Activated naive CD8-positive, alpha-beta T cell treated with anti-CD3 and anti-CD28 coated beads, Interleukin-2, amount 10 ng/mL, durations not matched to agents 7 days and 5 days (primary cell): ENCODE data around the gene CCDC134. TPM values are rescaled to one million over a fixed set of nuclear protein-coding genes. Genes with fewer than 3 reads are reported as not detected.

ENCODE experiments used
- ATAC-seq: fragments of 150-1000 bp; cut with Tn5 transposase; one replicate; pipeline ENCODE4 v1.10.0; 2021; ENCODE audit warnings: low read depth, moderate library complexity
- POLR2A ChIA-PET: fragments of 350-600 bp; sonication (Branson Sonifier 250); formaldehyde crosslinking; loops from one replicate; lab custom pipeline; 2021; ENCODE audit warnings: antibody characterized with exemption; lab: Charles Lee
- DNase-seq: peaks from one replicate; pipeline ENCODE4 v3.0.0; 2021
- H3K27ac Mint-ChIP-seq: one replicate; pipeline ENCODE4 v1.8.0; 2022; ENCODE audit warnings: mild to moderate bottlenecking, mixed read lengths
- H3K27me3 Mint-ChIP-seq: one replicate; pipeline ENCODE4 v1.8.0; 2022; ENCODE audit warnings: mild to moderate bottlenecking, moderate library complexity, mixed read lengths
- H3K36me3 Mint-ChIP-seq: one replicate; pipeline ENCODE4 v1.8.0; 2021; ENCODE audit warnings: mild to moderate bottlenecking, mixed read lengths
- H3K4me1 Mint-ChIP-seq: one replicate; pipeline ENCODE4 v1.8.0; 2021; ENCODE audit warnings: mixed read lengths
- H3K4me3 Mint-ChIP-seq: one replicate; pipeline ENCODE4 v1.8.0; 2022; ENCODE audit warnings: mild to moderate bottlenecking, moderate library complexity, mixed read lengths
- H3K9me3 Mint-ChIP-seq: one replicate; pipeline ENCODE4 v1.8.0; 2021; ENCODE audit warnings: mixed read lengths
- total RNA-seq, 2 experiments: library from RNA; stranded (reverse); gene quantifications; one replicate each; pipeline ENCODE4 v1.2.3, GENCODE V29; 2021

Gene CCDC134
- total RNA-seq, 2 experiments from 2014 or later, result 28.2 to 29.2 TPM

DNA sequence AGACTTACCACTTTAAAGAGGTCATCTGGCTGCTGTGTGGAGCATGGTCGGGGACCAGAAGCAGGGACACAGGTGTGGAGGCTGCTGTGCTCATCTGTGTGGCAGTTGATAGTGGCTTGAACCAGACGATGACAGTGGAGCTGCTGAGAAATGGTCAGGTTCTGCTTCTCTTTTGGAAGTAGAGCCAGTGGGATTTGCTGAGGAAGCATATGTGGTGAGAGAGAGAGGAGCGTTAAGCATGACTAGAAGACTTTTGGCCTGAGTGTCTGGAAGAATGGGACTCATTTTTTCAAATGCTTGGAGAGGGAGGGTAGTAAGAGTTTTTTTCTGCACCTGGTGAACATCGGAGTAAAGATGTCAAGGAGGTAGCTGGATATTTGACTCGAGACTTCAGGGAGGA lies 20.0 kb downstream of the CCDC134 start:
- Mint-ChIP-seq H3K4me3 (no peak overlapping the region), H3K36me3 (peaks cover 8% of the 10 kb centered on the region), H3K27ac (peak overlapping the region; percentile 18), H3K9me3 (no peaks in the 10 kb centered on the region), H3K4me1 (peaks cover 16% of the 10 kb centered on the region), H3K27me3 (no peaks in the 10 kb centered on the region)
- no peak for DNase-seq
- ATAC-seq, result no peak
- POLR2A ChIA-PET, result no interaction called here

DNA sequence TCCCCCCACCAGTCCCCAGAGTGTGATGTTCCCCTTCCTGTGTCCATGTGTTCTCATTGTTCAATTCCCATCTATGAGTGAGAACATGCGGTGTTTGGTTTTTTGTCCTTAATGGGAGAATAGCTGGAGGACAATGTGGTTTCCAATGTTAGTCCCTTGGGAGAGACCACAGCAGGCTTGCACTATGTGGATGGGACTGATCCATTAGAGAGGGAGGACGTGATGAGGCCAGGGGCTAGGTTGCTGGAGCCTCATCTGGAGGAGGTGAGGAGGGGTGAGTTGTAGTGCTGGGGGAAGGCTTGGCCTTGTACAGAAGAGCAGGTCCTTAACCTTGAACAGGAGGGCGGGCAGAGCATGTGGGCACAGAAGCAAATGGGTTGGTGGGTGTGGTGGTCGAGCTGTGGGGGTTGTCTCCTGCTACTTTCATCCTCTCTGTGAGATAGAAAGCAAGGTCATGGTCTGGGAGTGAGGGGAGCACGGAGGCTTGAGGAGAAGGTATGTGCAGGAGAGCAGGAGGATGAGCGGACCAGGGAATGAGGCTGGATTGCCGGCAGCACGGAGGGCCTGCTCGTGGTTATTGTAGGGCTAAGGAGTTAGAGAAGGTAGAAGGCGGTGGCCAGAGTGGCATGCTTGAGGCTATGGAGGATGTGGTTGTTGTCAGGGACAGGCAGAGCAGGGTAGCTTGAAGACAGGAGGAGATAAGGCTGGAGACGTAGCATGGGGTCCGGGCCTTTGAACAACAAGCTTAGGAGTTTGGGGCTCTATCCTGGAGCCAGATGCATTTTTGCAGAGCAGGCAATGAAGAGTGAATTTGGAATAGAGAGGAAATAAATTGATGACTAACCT lies 21.2 kb downstream of the CCDC134 start:
- Mint-ChIP-seq H3K4me3 (no peak overlapping the region), H3K9me3 (no peaks in the 10 kb centered on the region), H3K27me3 (no peaks in the 10 kb centered on the region), H3K27ac (peak overlapping the region; percentile 33), H3K4me1 (peaks cover 16% of the 10 kb centered on the region), H3K36me3 (peaks cover 8% of the 10 kb centered on the region)
- POLR2A ChIA-PET, result interaction anchor here (1.4 to 1.6 kb wide), 2 partner anchors 20 to 119 kb away, joined by 4 to 6 read pairs; no protein-coding TSS in a partner anchor
- DNase-seq, result no peak
- no peak for ATAC-seq

DNA sequence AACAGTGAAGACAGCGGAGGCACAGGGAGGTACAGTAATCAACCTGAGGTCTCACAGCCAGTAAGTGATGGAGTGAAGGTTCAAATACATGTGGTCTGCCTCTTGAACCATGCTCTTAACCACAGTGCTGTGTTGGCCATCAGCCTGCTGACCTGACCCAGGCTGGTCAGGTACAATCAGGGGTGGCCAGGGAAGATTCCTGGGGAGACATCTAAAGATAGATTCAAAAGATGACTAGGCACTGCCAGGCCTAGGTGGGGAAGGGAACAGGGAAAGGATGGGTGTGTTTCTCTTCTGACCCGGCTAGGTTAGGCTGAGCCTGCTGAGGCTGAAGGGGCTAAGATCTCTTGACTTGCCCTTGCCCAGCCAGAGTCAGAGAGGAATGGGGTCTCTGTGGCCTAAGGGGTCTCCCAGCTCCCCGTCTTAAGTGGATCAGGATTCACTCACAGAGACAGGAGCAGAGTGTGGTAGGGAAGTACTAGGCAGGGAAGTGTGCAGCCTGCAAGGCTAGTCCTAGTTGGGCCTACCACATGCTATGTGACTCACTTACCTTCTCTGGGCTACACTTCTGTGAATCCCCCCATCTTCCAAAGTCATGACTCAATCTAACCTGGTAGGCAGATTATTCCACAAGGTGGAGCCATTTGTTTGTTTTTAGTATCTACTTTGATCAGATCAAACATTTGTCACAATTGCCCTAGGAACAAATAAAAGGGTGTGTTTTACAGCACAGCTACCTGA lies 22.0 kb downstream of the CCDC134 start:
- Mint-ChIP-seq H3K9me3 (no peaks in the 10 kb centered on the region), H3K36me3 (peaks cover 8% of the 10 kb centered on the region), H3K27ac (peak overlapping the region; percentile 33), H3K27me3 (no peaks in the 10 kb centered on the region), H3K4me1 (peaks cover 18% of the 10 kb centered on the region), H3K4me3 (no peak overlapping the region)
- DNase-seq (no peak), ATAC-seq (peak; percentile 70)
- POLR2A ChIA-PET, result interaction anchor here (1.4 to 1.6 kb wide), 2 partner anchors 21 to 118 kb away, joined by 4 to 6 read pairs; no protein-coding TSS in a partner anchor

DNA sequence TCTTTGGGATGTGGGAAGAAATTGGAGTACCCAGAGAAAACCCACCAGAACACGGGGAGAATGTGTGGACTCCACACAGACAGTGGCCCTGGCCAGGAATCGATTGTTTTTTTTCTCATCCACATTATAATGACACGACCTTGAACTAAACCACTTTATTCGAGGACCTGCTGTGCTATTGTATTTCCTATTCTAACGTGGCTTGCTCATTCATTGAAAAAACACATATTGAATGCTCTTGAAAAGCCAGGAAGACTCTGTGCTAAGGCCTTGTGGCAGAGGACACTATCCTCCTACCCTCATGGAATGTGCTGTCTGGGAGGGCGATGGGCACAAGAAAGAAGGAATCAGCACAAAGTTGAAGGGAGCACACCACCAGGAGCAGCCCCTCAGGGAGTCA lies 23.3 kb downstream of the CCDC134 start:
- Mint-ChIP-seq H3K4me3 (no peak overlapping the region), H3K4me1 (peaks cover 20% of the 10 kb centered on the region), H3K27ac (peak overlapping the region; percentile 67), H3K36me3 (peaks cover 8% of the 10 kb centered on the region), H3K27me3 (no peaks in the 10 kb centered on the region), H3K9me3 (no peaks in the 10 kb centered on the region)
- ATAC-seq (no peak), DNase-seq (no peak)
- POLR2A ChIA-PET, result no interaction called here

DNA sequence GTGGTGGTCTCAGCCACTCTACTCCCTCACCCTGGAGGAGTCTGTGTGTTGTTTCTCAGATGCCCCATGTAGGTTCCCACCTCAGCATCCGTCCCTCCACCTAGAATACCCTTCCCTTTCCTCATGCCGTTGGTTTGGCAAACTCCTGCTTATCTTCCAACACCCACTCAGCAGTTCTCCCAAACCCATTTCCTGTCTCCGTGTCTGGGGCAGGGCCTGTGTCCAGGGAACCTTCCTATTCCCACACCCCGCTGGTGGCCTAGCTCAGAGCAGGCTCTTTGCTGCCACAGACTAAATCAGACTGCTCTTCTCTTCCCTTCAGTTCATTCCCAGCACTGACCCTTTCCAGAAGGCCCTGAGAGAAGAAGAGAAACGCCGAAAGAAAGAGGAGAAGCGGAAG lies 24.9 kb downstream of the CCDC134 start:
- ATAC-seq (no peak), DNase-seq (no peak)
- Mint-ChIP-seq H3K36me3 (peaks cover 11% of the 10 kb centered on the region), H3K9me3 (no peaks in the 10 kb centered on the region), H3K27me3 (no peaks in the 10 kb centered on the region), H3K4me3 (no peak overlapping the region), H3K27ac (peak overlapping the region; percentile 24), H3K4me1 (peaks cover 20% of the 10 kb centered on the region)
- POLR2A ChIA-PET, result interaction anchor here (1.2 kb wide), 1 partner anchor 44 kb away, joined by 3 read pairs; no protein-coding TSS in a partner anchor

DNA sequence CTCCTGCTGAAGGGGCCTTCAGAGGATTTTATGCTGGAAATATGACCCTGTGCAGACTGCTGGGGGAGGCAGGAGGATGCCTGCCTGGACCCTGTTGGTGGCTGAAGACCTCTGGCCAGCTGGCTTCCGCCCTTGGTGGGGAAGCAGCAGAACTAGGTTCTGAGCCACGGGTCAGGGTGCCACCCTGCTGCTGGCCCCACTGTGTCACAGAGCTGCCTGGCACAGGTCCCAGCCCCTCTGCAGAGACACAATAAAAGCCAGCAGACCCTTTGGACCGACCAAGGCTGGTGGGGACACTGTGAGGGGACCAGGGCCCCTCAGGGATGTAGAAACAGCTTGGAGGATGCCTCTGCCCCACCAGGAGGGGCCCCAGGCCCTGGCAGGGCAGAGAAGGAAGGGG lies 25.5 kb downstream of the CCDC134 start:
- ATAC-seq, result no peak
- POLR2A ChIA-PET, result interaction anchor here (0.9 to 1.2 kb wide), 2 partner anchors 25 to 45 kb away, joined by 3 read pairs; partner anchors contain the start of gene CCDC134
- DNase-seq, result no peak
- H3K27me3 Mint-ChIP-seq, result no peaks in the 10 kb centered on the region
- no peak overlapping the region for H3K27ac Mint-ChIP-seq
- peaks cover 14% of the 10 kb centered on the region for H3K4me1 Mint-ChIP-seq
- H3K36me3 Mint-ChIP-seq, result peaks cover 7% of the 10 kb centered on the region
- no peak overlapping the region for H3K4me3 Mint-ChIP-seq
- H3K9me3 Mint-ChIP-seq, result no peaks in the 10 kb centered on the region

DNA sequence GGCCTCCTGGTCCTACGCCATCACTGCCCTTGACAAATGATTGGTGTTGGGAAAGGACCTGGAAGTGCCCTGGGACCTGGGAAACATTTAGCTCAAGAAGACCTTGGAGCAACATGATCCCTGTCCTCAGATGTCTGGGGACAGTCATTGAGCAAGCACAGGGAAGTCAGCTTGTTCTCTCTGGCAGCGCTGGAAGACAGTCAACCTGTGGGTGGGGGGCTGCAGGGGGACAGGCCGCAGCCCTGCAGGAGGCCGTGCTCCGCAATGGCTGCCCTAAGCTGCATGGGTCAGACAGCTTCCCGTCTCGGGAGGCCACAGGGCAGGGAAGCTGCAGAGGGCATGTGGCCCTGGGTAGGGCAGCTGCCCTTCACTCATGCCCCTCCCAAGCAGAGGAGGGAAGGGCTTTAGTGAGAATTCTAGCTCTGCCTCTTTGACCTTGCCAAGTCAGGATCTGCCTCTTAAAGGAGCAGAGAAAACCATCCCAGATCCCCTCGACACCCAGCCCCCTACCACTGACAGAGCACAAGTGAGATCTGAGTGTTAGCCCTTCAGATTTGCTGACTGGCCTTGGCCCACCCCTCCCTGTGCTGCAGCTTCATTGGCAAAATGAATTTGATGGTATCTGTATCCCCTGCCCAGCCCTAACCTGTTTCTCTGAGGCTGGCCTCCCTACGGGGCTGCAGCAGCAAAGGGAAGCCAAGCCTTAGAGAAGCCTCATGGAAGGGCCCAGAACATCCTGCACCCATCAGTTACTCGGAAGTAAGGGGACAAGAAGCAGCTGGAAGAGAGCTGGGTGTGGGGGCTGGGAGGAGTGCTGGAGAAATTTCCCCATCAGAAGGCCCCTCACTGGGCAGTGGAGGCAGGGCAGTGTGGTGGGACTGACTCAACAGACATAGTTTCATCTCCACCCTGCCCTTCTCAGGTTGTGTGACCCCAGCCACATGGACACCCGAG lies 26.2 kb downstream of the CCDC134 start:
- Mint-ChIP-seq H3K27ac (no peak overlapping the region), H3K9me3 (no peaks in the 10 kb centered on the region), H3K4me3 (no peak overlapping the region), H3K36me3 (peaks cover 10% of the 10 kb centered on the region), H3K27me3 (no peaks in the 10 kb centered on the region), H3K4me1 (peaks cover 10% of the 10 kb centered on the region)
- DNase-seq (no peak), ATAC-seq (no peak)
- POLR2A ChIA-PET, result interaction anchor here (0.9 to 1.4 kb wide), 2 partner anchors 26 to 45 kb away, joined by 3 to 4 read pairs; partner anchors contain the start of gene CCDC134

DNA sequence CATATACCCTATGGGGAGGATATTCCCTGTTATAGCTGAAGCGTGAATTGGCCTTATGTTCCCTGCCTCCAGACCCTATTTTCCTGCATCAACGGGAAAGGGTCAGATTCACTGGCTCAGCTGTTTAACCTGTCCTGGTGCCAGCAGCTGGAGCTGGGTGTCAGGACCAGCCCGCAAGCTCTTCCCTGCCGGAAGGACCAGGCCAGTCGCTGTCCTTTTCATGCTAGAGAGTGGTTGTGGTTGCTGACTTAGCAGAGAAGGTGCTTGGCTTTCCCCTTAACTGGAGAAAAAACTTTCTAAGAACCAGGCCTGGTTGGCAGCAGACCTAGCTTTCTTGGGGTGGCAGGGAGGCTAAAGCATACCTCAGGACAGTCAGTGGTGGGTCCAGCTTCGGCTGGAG lies 27.2 kb downstream of the CCDC134 start:
- Mint-ChIP-seq H3K4me1 (peaks cover 11% of the 10 kb centered on the region), H3K36me3 (peaks cover 13% of the 10 kb centered on the region), H3K27me3 (no peaks in the 10 kb centered on the region), H3K9me3 (no peaks in the 10 kb centered on the region), H3K27ac (no peak overlapping the region), H3K4me3 (no peak overlapping the region)
- no peak for ATAC-seq
- DNase-seq, result no peak
- POLR2A ChIA-PET, result interaction anchor here (1.4 to 9.3 kb wide), 2 partner anchors 28 to 46 kb away, joined by 4 to 90 read pairs; partner anchors contain the start of gene CCDC134

DNA sequence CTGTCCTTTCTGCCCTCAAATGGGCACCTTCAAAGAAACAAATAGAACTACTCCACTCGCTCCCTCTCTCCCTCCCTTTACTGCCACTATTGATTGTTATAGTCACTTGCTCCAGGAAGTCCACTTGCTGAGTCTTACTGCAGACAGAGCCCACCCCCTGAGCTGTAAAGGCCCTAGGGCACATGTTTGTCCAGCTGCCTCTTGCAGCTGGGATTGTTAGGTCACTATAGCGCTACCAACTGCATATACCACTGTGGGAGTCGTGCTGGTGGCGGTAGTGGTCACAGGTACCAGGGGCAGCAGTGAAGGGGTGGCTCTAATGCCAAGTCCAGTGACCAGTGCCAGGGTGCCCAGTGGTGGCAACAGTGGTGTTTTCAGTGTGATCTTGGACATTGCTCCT lies 28.0 kb downstream of the CCDC134 start:
- H3K27me3 Mint-ChIP-seq, result no peaks in the 10 kb centered on the region
- no peaks in the 10 kb centered on the region for H3K9me3 Mint-ChIP-seq
- POLR2A ChIA-PET, result interaction anchor here (0.6 to 9.3 kb wide), 3 partner anchors 14 to 80 kb away, joined by 3 to 90 read pairs (median 4); partner anchors contain the start of gene CCDC134
- DNase-seq, result no peak
- H3K4me3 Mint-ChIP-seq, result no peak overlapping the region
- no peak for ATAC-seq
- peak overlapping the region; percentile 46 for H3K27ac Mint-ChIP-seq
- peaks cover 11% of the 10 kb centered on the region for H3K4me1 Mint-ChIP-seq
- peaks cover 13% of the 10 kb centered on the region for H3K36me3 Mint-ChIP-seq

DNA sequence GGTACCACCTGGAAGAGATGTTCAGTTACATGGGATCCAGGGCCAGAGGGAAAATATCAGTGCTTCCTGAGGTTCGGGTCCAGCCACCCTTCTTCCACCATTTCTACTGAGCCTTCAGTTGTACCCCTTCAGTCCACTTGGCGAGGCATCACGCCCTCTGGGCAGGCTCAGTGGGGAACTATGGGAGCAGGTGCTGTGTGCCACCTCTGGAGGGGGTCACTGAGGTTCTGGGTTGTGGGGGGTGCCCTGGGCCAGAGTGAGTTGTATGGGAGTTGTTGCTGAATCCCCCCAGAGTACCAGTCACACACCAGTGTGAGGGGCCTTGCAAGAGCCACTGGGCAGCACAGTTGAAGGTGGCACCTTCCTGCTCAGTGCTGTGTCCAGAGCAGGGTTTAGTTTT lies 29.7 kb downstream of the CCDC134 start:
- DNase-seq (no peak), ATAC-seq (no peak)
- Mint-ChIP-seq H3K27ac (peak overlapping the region; percentile 12), H3K36me3 (peaks cover 25% of the 10 kb centered on the region), H3K4me1 (peaks cover 21% of the 10 kb centered on the region), H3K4me3 (no peak overlapping the region), H3K9me3 (no peaks in the 10 kb centered on the region), H3K27me3 (no peaks in the 10 kb centered on the region)
- POLR2A ChIA-PET, result interaction anchor here (9.3 kb wide), 1 partner anchor 30 kb away, joined by 90 read pairs; the partner anchor contains the start of gene CCDC134

DNA sequence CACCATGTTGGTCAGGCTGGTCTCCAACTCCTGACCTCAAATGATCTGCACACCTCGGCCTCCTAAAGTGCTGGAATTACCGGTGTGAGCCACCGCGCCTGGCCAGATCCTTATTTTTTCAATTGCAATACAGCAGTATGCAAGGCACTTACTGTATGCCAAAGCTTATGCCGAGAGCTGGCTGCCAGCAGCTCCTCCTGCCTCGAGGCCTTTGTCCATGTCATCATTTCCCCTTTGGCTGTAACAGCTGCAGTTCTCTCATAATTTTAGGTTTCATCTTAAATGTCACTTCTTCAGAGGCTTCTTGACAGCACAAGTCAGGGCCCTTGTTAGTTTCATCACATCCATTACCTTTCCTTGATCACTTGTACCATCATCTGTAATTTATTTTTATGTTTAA lies 30.9 kb downstream of the CCDC134 start:
- DNase-seq (no peak), ATAC-seq (no peak)
- H3K27me3 Mint-ChIP-seq, result no peaks in the 10 kb centered on the region
- peak overlapping the region; percentile 97 for H3K4me3 Mint-ChIP-seq
- POLR2A ChIA-PET, result interaction anchor here (0.9 to 9.3 kb wide), 3 partner anchors 24 to 51 kb away, joined by 3 to 90 read pairs (median 21); partner anchors contain the start of gene CCDC134
- H3K27ac Mint-ChIP-seq, result peak overlapping the region; percentile 99
- H3K36me3 Mint-ChIP-seq, result peaks cover 28% of the 10 kb centered on the region
- H3K4me1 Mint-ChIP-seq, result peaks cover 27% of the 10 kb centered on the region
- no peaks in the 10 kb centered on the region for H3K9me3 Mint-ChIP-seq

DNA sequence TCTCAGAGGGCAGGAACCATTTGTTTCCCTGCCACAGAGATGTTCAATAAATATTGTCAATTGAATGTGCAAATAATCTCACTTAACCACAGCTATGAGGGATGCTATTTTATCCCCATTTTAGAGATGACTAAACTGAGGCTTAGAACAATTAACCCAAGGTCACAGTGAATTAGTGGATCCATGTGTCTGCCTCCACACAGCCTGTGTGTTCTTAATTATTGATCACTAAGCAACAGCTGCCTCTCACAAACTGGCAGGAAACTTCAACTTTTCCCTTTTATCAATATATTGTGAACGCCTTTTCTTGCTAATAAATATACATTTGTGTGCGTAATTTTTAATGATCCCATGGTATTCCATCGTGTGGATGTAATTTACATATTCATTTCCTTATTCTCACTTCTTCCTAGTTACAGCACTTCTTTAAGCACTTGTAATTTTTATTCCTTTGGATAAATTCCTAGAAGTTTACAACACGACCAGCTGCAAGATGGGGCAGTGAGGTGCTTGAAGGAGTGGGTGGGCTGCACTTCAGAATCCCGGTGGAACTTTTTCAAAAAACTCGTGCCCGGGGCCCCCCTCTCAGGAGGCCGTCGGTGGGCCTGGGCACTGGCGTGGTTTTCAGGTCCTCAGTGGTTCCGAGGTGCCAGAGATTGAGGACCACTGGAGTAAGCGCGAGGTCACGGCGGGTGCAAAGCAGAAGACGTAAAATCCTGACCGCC lies 31.5 kb downstream of the CCDC134 start:
- H3K4me1 Mint-ChIP-seq, result peaks cover 32% of the 10 kb centered on the region
- H3K4me3 Mint-ChIP-seq, result peak overlapping the region; percentile 97
- H3K27ac Mint-ChIP-seq, result peak overlapping the region; percentile 99
- H3K9me3 Mint-ChIP-seq, result no peaks in the 10 kb centered on the region
- H3K27me3 Mint-ChIP-seq, result no peaks in the 10 kb centered on the region
- H3K36me3 Mint-ChIP-seq, result peaks cover 34% of the 10 kb centered on the region
- DNase-seq (no peak), ATAC-seq (no peak)
- POLR2A ChIA-PET, result interaction anchor here (0.9 to 9.3 kb wide), 13 partner anchors 11 to 546 kb away, joined by 3 to 90 read pairs (median 8); partner anchors contain the start of genes CCDC134, CENPM, MEI1 and PMM1
